GM18508 (cell line): ENCODE data around the gene SHISAL2B.
"Not testable (repeated sequence)": the region's sequence is repeated elsewhere in the genome, so short reads cannot be mapped to it uniquely, and the experiment has no call there.

Experiments used
- ATAC-seq: cut with Tn5 transposase; IDR thresholded peaks from one replicate; pipeline ENCODE4 v1.9.1; 2021; ENCODE audit warnings: moderate number of reproducible peaks; ENCODE audit not compliant: insufficient read depth, unreplicated experiment

Gene SHISAL2B

GRCh38 chr5:64693636-64694035 lies 3.3 kb downstream of the SHISAL2B start:
- ATAC-seq = no peak

- ATAC-seq = not testable (repeated sequence)
Measured at GRCh38 chr5:64696414-64696813, 6.1 kb downstream of the SHISAL2B start.

GRCh38 chr5:64700765-64701164 lies 10.5 kb downstream of the SHISAL2B start:
- ATAC-seq = no peak

- not testable (repeated sequence) for ATAC-seq
Measured at GRCh38 chr5:64706074-64706473, 15.8 kb downstream of the SHISAL2B start.

GRCh38 chr5:64707191-64707590 lies 16.9 kb downstream of the SHISAL2B start:
- no peak for ATAC-seq

GRCh38 chr5:64714495-64714894 lies 24.2 kb downstream of the SHISAL2B start:
- ATAC-seq = not testable (repeated sequence)

- ATAC-seq = no peak
Measured at GRCh38 chr5:64722588-64722987, 32.3 kb downstream of the SHISAL2B start.

GRCh38 chr5:64727150-64727549 lies 36.8 kb downstream of the SHISAL2B start:
- ATAC-seq = no peak

GRCh38 chr5:64742411-64742810 lies 52.1 kb downstream of the SHISAL2B start:
- no peak for ATAC-seq

- ATAC-seq = no peak
Measured at GRCh38 chr5:64742821-64743220, 52.5 kb downstream of the SHISAL2B start.

- ATAC-seq = no peak
Measured at GRCh38 chr5:64744914-64745313, 54.6 kb downstream of the SHISAL2B start.

GRCh38 chr5:64746446-64746845 lies 56.1 kb downstream of the SHISAL2B start:
- no peak for ATAC-seq

- no peak for ATAC-seq
Measured at GRCh38 chr5:64749385-64749784, 59.1 kb downstream of the SHISAL2B start.

- no peak for ATAC-seq
Measured at GRCh38 chr5:64754066-64754465, 63.8 kb downstream of the SHISAL2B start.

- no peak for ATAC-seq
Measured at GRCh38 chr5:64758901-64759300, 68.6 kb downstream of the SHISAL2B start.

- no peak for ATAC-seq
Measured at GRCh38 chr5:64759960-64760660, 69.8 kb downstream of the SHISAL2B start.

- no peak for ATAC-seq
Measured at GRCh38 chr5:64763948-64764503, 73.7 kb downstream of the SHISAL2B start.

GRCh38 chr5:64765804-64766504 lies 75.7 kb downstream of the SHISAL2B start:
- ATAC-seq = no peak

GRCh38 chr5:64766941-64767340 lies 76.6 kb downstream of the SHISAL2B start:
- no peak for ATAC-seq
